HG02852 (cell line): Measurements from ENCODE around the gene MYH2.
"Not testable (repeated sequence)": the region's sequence is repeated elsewhere in the genome, so short reads cannot be mapped to it uniquely, and the experiment has no call there.

Source experiments
- ATAC-seq: cut with Tn5 transposase; IDR thresholded peaks from one replicate; pipeline ENCODE4 v1.9.1; 2021; ENCODE audit warnings: mild to moderate bottlenecking, moderate library complexity; ENCODE audit not compliant: unreplicated experiment

MYH2 gene

GRCh38 chr17:10549096-10549842, at the start of gene MYH2:
Gene MYH2 (minus strand): TSS chr17:10549658. CDS start chr17:10547920, 1,738 bp downstream.
- ATAC-seq = no peak

- ATAC-seq = no peak
Measured at GRCh38 chr17:10598621-10599020, 49.2 kb upstream of the MYH2 start.

DNA sequence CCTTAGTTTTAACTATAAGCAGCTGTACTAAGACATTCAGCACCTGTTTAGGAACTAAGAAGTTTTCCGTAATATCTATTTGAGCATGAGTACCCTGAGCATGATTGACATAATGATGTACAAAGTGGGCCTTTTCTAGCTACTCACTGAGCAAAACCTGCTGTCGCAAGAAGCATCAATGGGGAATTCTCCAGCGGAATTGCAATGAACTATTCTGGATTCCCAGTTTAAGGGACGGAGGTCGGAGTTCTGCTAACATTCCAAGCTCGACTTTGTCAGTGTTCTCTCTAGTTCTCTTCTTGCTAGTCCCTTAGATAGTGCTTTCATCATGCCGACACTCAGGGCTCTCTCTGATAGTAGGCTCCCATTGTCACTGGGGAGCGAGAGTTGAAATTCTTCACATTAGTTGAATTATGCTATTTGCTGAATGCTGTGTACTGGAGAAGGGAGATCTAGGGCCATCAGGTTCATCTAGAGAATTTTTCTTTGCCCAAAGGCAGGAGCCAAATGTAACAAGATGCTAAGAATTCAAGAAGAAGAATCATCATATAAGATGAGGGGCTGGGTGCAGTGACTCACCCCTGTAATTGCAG, 40.2 kb upstream of the MYH2 start:
- ATAC-seq = no peak

DNA sequence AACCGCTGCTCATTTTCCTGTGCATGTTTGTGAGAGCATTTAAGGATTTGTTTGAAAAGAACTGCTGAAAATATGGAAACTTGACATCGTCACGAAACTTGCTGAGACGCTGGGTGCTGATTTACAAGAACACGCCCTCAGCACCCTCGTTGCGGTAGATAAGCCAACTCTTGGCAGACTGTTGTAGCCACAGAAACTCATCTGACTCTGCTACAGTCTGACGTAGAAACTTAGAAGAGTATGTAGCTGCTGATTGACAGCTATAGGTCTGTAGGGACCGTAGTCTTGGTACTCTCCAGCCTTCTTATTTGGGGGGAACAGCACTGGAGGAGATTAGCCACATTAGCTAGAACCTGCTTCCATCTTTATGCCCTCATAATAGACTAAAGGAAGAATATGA, 36.1 kb upstream of the MYH2 start:
- ATAC-seq = no peak

GRCh38 chr17:10583834-10584233, 34.4 kb upstream of the MYH2 start:
- ATAC-seq = no peak

DNA sequence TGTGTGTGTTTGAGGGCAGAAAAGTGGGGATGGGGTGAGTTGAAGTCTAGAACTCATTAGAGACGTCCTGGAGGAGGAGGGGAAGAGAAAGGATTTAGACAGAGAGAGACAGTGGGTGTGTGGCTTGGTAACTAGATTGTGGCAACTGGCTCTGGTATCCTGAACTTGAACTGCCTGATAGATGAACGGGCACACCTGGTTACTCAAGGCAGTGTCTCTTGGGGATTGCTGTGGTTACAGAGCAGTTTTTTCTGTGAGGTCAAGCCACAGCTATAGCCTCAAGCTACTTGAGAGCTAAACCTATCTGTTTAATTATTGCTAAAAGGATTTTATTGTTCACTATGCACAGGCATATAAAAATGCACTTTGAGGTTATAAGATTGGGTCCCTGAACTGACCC, 29.8 kb upstream of the MYH2 start:
- ATAC-seq = no peak

- ATAC-seq = no peak
Measured at GRCh38 chr17:10574324-10574723, 24.9 kb upstream of the MYH2 start.

- no peak for ATAC-seq
Measured at GRCh38 chr17:10563991-10564660, 14.7 kb upstream of the MYH2 start.

- no peak for ATAC-seq
Measured at GRCh38 chr17:10558049-10558448, 8.6 kb upstream of the MYH2 start.

- ATAC-seq = no peak
Measured at GRCh38 chr17:10557422-10557821, 8.0 kb upstream of the MYH2 start.

DNA sequence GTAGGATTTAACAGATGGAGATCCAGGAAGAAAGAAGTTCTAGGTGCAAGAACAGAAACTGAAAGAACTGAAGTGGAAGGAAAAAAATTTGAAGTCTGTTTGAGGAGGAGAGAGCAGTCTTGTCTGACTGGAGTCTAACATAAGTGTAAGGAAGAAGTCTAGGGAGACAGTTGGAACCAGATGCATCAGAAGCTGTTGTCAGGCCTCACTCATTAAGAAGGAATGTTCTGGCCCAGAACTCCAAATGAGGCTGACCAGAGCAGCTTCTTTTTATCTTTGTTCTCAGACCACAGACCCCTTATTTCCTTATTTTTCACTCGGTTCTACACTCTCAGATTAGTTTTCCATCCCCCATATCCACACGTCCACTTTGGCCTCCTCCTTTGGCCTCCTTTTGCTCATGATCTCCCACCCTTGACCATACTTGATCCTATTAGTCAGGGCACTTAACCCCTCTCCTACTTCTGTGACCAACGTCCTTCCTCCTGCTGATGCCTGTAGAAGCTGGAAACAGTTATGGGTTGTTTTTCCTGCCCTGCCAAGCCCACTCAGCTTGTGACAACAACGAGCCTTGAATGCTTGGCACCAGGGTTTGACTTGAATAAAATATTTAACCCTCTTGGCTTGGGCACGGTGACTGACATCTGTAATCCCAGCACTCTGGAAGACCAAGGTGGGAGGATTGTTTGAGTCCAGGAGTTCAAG, 7.0 kb upstream of the MYH2 start:
- ATAC-seq = no peak

GRCh38 chr17:10550014-10550413, 556 bp upstream of the MYH2 start:
- ATAC-seq = no peak

GRCh38 chr17:10547351-10547750, 2.1 kb downstream of the MYH2 start:
- no peak for ATAC-seq

DNA sequence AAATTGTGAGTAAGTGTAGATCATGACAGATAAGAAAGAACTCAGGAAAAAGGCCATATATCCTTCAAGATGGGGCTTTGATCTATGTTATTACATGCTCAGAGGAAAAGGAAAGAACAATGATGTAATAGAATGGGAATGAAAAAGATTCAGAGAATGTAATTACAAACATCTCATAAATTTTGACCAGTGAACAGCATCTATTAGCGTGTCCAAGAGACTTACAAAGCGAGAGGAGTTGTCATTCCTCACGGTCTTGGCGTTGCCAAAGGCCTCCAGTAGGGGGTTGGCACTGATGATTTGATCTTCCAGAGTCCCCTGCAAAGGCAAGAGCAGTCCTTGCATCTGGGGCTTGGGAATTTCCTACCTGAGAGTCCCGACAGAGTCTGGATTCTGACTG, 6.0 kb downstream of the MYH2 start:
- ATAC-seq = not testable (repeated sequence)

- ATAC-seq = not testable (repeated sequence)
Measured at GRCh38 chr17:10541179-10541578, 8.3 kb downstream of the MYH2 start.

DNA sequence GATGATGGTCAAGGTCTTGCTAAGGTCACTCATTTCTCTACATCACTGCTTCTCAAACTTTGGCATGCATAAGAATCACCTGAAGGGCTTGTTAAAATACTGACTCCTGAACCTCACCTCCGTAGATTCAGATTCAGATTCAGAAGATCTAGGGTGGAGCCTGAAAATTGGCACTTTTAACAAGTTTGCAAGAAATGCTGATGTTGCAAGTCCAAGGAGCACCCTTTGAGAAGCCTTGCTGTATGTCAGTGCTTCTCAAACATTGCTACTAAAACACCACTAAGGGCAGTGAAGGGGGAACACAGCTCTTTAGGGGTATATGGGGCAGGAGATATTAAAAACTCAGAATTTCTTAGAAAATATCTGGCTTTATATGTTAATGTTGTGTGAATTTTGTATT, 17.4 kb downstream of the MYH2 start:
- ATAC-seq = no peak

DNA sequence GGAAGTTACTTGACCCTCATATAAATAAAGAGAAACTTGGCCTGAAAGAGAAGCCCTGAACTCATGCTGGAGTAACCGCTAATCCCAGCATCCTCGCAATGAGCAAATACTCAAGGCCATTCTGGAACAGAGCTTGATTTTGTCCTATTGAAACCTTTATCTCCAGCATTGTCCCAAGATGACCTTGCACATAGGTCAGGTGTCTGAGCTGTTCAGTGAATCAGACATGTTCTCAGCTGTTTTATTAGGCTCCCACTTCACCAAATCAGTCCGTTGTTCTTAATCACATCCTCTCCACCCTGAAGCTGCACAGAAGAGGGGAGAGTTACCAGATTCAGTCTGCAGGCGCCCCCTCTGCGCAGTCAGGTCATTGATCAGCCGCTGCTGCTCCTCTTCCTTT, 22.0 kb downstream of the MYH2 start:
- no peak for ATAC-seq

- no peak for ATAC-seq
Measured at GRCh38 chr17:10526517-10526916, 22.9 kb downstream of the MYH2 start.

GRCh38 chr17:10523064-10523463, 26.4 kb downstream of the MYH2 start:
- no peak for ATAC-seq

DNA sequence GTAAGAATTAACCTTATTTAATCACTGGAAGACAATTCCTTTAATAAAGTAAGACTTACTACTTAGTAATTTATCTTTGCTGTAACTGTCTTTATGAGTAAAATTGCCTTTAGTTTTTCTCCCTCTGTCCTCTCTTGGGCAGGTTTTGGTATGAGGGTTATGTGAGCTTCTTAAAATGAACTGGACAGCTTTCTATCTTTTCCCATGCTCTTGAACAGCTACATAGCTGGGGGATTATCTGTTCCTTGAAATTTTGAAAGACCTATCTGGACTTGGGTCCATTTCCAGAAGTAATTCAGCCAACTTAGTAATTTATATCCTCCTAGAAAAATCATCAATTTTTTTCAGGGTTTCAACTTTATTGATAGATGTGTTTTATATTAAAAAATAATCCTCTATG, 27.5 kb downstream of the MYH2 start:
- ATAC-seq = no peak

- no peak for ATAC-seq
Measured at GRCh38 chr17:10518271-10519037, 31.0 kb downstream of the MYH2 start, which contains the start of gene MYH1. Gene MYH1 (minus strand): TSS chr17:10518542. CDS start chr17:10516642, 1,900 bp downstream.
